HG03354 (cell line): Measurements from ENCODE around the gene NF2.

Experiments
- ATAC-seq: cut with Tn5 transposase; IDR thresholded peaks from one replicate; pipeline ENCODE4 v1.9.1; 2021; ENCODE audit warnings: mild to moderate bottlenecking; ENCODE audit not compliant: unreplicated experiment, poor library complexity, severe bottlenecking

NF2 gene

GRCh38 chr22:29654882-29655281, 51.4 kb downstream of the NF2 start:
- no peak for ATAC-seq

- ATAC-seq, result no peak
Measured at GRCh38 chr22:29658176-29658575, 54.7 kb downstream of the NF2 start.

DNA sequence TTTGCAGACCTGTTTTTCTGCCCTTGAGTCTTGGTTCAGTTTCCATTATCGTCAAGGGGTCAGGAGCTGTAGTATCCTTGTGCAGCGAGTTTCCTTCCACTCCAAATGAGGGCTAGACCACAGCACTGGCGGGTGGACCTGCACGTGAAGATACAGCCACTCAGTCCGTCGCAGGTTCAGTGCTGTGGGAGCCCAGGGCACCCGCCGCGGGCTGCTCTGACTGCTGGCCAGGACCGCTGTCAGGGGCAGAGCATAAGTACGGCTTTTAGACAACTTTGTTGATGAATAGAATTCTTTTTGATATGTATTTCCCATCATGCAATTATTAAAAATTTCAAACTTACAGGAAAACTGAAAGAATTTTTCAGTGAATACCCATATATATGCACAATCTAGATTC, 56.6 kb downstream of the NF2 start:
- no peak for ATAC-seq

DNA sequence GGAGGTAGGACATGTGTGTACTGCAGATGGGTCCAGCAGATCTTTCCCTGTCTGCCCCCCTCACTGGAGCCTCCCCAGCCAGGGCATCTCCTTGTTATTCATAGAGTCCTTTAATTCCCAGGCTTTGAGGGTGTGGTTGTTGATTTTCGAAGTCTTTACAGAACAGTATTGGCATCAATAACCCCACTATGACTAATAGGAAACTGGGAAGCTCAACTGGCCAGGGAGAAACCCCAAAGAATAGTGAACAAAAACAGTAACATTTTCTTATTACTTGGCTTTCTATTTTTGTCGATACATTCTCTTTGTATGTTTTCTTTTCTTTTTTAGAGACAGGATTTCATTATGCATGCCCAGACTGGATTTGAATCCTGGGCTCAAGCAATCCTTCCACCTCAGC, 57.9 kb downstream of the NF2 start:
- no peak for ATAC-seq

GRCh38 chr22:29663180-29663821, 59.9 kb downstream of the NF2 start:
- ATAC-seq, result no peak

GRCh38 chr22:29665486-29665885, 62.1 kb downstream of the NF2 start:
- ATAC-seq, result no peak

DNA sequence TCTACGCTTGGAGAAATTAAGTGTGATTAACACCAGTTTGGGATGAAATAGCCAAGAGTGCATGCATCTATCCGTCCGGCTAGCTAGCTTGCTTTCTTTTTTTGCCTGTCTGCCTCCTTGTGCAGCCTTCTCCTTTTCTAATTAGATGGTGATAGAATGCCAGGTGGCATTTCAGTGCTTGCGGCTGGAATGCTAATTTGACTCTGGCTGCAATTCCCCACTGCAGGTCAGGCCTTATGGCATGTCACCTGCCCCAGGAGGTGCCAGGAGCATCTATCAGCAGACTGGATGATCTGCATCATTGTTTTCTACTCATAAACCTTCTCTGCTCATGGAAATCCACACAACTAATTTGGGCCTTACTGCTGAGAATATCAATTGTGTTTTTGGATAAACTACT, 65.2 kb downstream of the NF2 start:
- no peak for ATAC-seq

DNA sequence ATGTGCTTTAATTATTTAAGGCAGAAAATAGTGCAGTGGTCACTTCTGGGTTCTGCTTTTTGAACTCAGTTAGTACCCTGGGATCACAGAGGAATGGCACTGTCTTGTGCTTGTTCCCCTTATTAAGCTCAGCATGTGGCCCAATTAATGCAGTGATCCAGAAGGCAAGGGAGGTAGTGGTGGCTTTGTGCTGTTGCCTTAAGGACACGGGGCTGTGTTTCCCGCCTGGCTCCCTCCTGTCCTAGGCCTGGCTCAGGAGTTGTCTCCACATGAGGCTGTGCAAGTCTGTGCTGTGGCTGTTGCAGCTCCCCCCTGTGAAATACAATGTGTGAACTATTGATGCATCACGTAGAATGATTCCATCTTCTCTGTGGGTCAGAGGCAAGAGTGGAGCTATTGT, 67.2 kb downstream of the NF2 start:
- no peak for ATAC-seq

DNA sequence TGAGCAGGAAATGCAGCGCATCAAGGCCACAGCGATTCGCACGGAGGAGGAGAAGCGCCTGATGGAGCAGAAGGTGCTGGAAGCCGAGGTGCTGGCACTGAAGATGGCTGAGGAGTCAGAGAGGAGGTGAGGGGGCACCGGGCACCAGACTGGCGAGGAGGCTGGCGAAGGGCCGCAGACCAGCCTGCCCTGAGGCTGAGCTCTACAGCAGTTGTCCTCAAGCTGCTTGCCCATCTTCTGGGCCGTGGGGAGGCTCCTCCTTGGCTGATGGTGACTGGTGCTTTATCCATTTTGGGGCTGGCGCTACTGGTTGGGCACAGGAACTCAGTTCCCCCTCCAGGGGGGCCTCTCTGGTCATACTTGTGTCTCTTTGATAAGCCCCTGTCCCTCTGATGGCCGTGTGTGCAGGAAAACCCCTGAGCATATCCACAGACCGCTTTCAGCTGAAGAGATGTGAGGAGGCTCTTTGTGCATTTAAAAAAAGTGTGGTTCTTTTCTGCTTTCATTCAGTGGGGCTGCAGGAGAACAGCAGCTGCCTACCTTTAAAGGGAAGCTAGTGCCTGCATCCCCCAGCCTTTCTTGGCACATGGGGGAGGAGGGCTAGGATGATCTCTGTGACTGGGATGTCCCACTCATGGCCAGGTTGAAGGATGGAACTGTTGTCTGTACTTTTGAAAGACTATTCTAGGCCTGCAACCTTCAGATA, 70.1 kb downstream of the NF2 start:
- ATAC-seq, result no peak

DNA sequence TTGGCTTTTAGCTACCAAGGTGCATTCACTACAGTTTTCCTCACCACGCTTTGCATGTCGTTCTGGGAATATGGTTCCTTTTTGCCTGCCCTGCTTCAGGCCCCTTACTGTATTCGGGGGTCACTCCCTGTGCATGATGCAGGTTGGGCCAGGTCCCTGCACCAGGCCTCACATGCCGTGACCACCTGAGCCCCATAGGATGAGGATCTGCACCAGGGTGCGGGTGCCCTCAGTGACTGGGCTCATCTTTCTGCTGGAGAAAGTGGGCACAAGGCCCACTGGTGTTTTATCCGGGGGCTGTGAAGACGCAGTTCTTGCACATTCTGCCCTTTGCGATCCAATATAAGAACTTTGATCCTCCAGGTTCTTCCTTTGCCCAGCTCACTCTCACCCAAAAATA, 70.7 kb downstream of the NF2 start:
- ATAC-seq, result no peak

GRCh38 chr22:29679316-29679715, 75.9 kb downstream of the NF2 start:
- no peak for ATAC-seq

DNA sequence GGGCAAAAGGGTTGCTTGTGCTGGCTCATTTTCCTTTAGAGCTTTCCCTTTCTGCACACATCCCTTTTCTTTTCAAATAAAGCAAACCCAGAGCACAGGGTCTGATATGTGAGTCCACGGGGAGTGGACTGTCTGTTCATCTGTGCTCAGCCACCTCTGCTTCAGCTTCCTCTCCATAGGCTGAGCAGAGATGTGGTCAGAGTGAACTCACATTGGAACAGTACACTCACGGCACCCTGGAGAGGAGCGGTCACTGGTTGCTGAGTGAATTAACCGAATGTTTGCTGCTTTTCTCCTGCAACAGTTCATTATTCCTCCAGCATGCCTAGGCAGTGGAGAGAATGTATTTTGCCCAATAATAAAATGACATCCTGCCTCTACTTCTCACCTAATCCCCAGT, 80.1 kb downstream of the NF2 start:
- no peak for ATAC-seq

DNA sequence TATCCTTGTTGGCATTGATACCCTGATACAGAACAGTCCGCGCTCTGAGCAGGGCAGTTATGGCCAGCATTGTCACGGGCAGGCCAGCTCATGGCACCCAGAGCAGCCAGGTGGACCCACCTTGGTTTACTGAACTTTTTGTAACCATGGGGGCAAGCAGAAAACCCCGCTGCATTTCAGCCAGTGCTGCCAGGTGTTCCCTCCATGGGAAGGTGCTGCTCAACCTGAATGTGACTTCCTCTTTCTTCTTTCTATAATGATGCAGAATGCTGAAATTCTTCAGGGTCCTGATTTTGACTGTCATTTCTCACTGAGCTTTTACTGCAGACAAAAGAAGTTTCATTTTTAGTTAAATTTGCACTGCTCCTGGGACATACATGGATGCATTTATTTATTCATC, 80.8 kb downstream of the NF2 start:
- ATAC-seq, result no peak

DNA sequence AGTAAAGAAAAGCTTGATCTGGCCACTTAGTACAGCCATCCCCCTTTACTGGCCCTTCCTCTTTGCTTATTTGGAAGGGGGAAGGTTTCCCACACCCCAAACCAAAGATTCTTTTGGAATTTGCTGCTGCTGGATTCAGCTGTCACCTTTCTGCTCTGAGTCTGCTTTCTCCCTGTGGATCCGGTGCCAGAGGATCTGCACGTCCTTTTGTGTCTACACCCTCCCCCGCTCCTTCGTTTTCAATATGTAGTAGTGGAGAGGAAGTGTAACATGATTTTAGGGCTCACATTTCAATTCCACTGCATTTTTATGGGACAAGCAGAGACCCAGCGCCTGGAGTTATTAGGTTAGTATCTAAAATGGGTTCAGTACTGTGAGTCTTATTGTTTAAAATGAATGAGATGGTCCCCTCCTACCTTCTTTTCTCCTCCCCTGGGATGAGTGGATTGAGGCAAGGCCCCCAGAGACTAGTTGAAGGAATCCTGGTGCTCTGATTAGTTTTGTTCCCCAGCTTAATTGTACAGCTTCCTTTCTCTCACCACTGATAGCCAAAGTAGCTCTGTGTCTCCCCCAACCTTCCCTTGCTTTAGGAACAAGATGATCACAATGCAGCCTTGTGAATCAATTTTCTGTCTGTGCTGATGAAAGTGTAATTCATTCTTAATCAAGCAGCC, 85.9 kb downstream of the NF2 start:
- no peak for ATAC-seq

DNA sequence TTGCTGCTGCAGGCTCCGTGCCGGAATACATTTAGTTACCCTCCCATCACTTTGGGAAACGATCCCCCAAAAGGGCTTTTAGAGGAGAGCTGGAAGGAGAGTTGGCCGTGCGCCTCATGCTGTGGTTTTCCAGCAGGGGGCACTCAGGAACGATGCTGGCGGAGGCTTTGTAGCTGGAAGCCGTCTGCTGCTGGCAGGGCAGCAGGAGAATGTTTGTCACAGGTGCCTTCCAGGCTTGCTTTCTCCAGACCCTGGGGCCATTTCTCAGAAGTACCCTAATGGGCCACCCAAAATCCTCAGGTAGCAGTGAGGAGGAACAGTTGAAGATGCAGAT, 86.4 kb downstream of the NF2 start:
- no peak for ATAC-seq

DNA sequence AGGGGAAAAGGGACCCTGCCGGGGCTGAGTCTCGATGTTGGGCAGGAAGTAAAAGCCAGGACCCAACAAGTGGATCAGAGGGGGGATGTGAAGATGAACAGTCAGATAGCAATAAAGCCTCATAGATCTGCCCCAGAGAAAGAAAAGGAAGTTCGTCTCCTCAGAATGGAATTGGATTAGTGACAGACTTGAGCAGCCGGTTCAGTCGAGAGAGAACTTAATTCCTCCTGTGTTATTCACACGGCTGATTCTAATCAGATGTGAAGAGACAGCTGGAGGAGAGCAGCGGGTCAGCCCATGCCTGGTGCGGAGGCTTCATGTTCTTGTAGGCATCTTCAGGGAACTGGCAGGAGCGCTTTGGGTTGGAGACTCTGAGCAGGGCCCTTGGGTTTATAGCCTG, 87.0 kb downstream of the NF2 start:
- no peak for ATAC-seq

DNA sequence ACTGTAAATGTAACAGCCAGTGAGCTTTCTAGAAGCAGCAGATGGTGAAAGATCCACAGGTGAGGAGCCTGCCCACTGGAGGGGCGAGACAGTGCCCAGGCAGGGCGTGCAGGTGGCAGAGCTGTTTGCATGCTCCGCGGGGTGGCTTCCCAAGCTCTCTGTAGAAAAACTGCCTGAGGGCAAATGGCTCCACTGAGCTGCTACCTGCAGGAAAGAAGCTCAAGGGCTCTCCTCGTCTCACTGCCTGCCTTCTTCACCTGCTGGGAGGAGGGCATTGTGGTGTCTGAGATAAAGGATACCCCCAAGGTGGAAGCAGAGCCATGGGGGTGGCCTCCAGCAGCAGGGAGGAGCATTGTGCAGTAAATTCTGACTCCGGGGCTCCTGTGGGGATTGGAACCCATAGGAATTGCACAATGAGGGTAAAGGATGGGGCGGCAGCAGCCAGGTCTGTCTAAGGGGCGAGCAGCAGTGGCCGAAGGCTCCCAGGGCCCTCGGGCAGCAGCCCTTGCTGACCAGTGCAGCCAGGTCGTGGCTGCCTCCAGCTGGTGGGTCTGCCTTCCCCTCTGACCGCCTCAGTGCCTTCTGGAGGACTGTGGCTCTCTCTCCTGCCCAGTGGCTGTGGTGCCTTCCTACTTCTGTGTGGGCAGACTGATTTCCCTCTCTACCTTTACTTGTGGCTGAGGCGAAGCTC, 88.3 kb downstream of the NF2 start:
- no peak for ATAC-seq

DNA sequence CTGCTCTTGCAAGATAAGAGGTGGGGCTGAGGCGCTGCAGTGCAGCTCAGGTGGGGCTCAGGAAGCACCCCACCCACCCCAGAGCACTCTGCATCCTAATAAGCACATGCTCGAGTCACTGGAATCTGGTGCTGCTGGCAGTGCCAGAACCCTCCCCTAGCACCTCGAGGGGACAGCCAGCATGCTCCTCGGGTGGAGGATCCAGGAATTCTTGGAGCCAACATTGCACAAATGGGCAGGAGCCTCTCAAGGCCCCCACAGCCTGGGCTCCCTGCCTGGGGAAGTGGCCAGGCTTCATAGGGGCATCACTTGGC, 88.9 kb downstream of the NF2 start:
- no peak for ATAC-seq

DNA sequence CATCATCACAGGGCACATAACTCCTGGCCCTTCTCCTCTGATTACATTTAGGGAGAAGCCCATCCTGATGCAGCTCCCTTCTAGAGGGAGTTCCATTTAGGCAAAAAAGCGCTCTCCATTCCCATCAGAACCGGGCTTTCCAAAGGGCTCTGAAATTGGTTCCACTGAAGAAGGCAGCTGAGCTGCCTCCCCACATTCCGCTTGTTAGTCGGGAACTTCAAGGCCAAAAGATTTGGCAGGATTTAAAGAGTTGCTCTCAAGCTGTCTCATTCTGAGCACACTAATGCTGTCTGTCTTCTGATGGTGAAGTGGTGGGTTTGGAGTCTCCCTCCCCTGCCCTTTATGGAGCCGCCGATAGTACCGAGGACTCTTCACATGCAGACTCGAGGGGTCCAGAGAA, 89.7 kb downstream of the NF2 start:
- no peak for ATAC-seq

DNA sequence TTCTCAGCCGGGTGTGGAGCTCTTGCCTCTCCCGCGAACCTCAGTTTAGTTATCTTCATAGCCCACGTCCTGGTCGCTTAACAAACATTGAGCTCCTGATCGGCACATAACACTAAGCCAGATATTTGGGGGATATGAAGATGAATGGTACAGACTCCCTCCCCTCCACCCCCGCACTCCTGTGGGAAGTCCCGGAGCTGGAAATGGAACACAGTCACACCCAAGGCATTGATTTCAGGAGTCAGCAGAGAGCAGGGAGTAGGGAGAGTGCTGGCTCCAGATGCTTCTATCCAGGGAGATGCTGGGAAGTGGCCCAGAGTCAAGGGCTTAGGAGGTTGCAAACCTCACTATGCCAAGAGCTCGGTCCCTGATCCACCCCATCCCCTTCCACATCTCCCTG, 90.2 kb downstream of the NF2 start:
- no peak for ATAC-seq
